T-cell (primary cell): ENCODE data around the gene SYP. TPM values are rescaled to one million over a fixed set of nuclear protein-coding genes. Genes with fewer than 3 reads are reported as not detected.

Source experiments
- ATAC-seq, 4 experiments: fragments of 200-7000 bp in 3 of 4; fragments of 150-1000 bp in 1 of 4; cut with Tn5 transposase; replicated peaks in 1 of 4; 1 replicate in 3 of 4; 2 replicates in 1 of 4; pipeline ENCODE4 v1.10.0; 2021; ENCODE audit warnings: moderate library complexity in 3 of 4, mild to moderate bottlenecking in 2 of 4, moderate number of reproducible peaks in 1 of 4
- CTCF ChIA-PET, 2 donors: fragments of 300-600 bp; sonication (Branson Sonifier 250); formaldehyde crosslinking; loops; one replicate each; lab custom pipeline; 2022; ENCODE audit warnings: antibody characterized with exemption in 2 of 2; lab: Charles Lee
- POLR2A ChIA-PET, 2 donors: fragments of 300-600 bp; sonication (Branson Sonifier 250); formaldehyde crosslinking; loops; one replicate each; lab custom pipeline; 2022; ENCODE audit warnings: antibody characterized with exemption in 2 of 2; lab: Charles Lee
- DNase-seq, 35 experiments: peaks; one replicate each; pipeline versions ENCODE4 v3.0.0 to v3.0.0-alpha.2; 2013 to 2023
- H3K27ac ChIP-seq: one replicate; pipeline ENCODE4 v1.5.1; 2013; ENCODE audit warnings: low read length
- H3K27me3 ChIP-seq, 2 experiments: replicated peaks in 1 of 2; 1 replicate in 1 of 2; 2 replicates in 1 of 2; pipeline versions ENCODE4 v1.6.1 to v1.7.0; 2013; ENCODE audit warnings: low read length in 1 of 2, mixed read lengths in 1 of 2; ENCODE audit not compliant: control insufficient read depth in 2 of 2, insufficient read depth in 2 of 2; ENCODE audit errors: extremely low read depth in 1 of 2
- H3K36me3 ChIP-seq, 2 donors: 1 replicate in 1 of 2; 2 replicates in 1 of 2; pipeline versions ENCODE4 v1.6.1 to v1.7.0; 2013; ENCODE audit warnings: low read length in 1 of 2; ENCODE audit not compliant: control insufficient read depth in 2 of 2, insufficient read depth in 1 of 2; ENCODE audit errors: extremely low read depth in 1 of 2
- H3K4me1 ChIP-seq, 2 experiments: 1 replicate in 1 of 2; 2 replicates in 1 of 2; pipeline versions ENCODE4 v1.6.1 to v1.7.0; 2013; ENCODE audit warnings: low read length in 2 of 2, mixed read lengths in 1 of 2; ENCODE audit not compliant: insufficient read depth in 2 of 2, control insufficient read depth in 1 of 2; ENCODE audit errors: extremely low read depth in 1 of 2
- H3K4me3 ChIP-seq, 2 donors: 1 replicate in 1 of 2; 2 replicates in 1 of 2; pipeline versions ENCODE4 v1.5.1 to v1.7.0; 2013; ENCODE audit warnings: mild to moderate bottlenecking in 2 of 2, low read length in 1 of 2, moderate library complexity in 1 of 2; ENCODE audit not compliant: control insufficient read depth in 1 of 2; ENCODE audit errors: extremely low read depth in 1 of 2
- H3K9me3 ChIP-seq: 2 replicates; pipeline ENCODE4 v1.7.0; 2013
- H3K27ac Mint-ChIP-seq, 2 donors: one replicate each; pipeline ENCODE4 v1.8.0; 2020 to 2021; ENCODE audit warnings: mild to moderate bottlenecking in 2 of 2, mixed read lengths in 2 of 2
- H3K27me3 Mint-ChIP-seq, 2 donors: one replicate each; pipeline ENCODE4 v1.8.0; 2021 to 2022; ENCODE audit warnings: mixed read lengths in 2 of 2
- H3K36me3 Mint-ChIP-seq: one replicate; pipeline ENCODE4 v1.8.0; 2021; ENCODE audit warnings: mixed read lengths
- H3K4me1 Mint-ChIP-seq, 3 donors: one replicate each; pipeline ENCODE4 v1.8.0; 2020 to 2022; ENCODE audit warnings: mixed read lengths in 3 of 3, mild to moderate bottlenecking in 1 of 3
- H3K4me3 Mint-ChIP-seq, 3 donors: one replicate each; pipeline ENCODE4 v1.8.0; 2020 to 2022; ENCODE audit warnings: mild to moderate bottlenecking in 3 of 3, mixed read lengths in 3 of 3, moderate library complexity in 3 of 3
- H3K9me3 Mint-ChIP-seq, 3 donors: one replicate each; pipeline ENCODE4 v1.8.0; 2020 to 2022; ENCODE audit warnings: mixed read lengths in 3 of 3
- WGBS: methylation state at CpG from one replicate; pipeline ENCODE4 v1.1.5; 2013; ENCODE audit warnings: missing lambda C conversion rate; ENCODE audit not compliant: insufficient coverage; 5-methylcytosine and 5-hydroxymethylcytosine counted together
- total RNA-seq, 35 experiments: library from RNA in 6 of 35; stranded (reverse) in 6 of 35; fragments of 120-200 nt in 1 of 35; gene quantifications; one replicate each; pipeline versions ENCODE4 v1.2.1 to v1.2.4 and lab custom pipeline; 2013 to 2026

The SYP gene
- total RNA-seq, 5 donors from 2014 or later (not counting 1 experiment from before 2014, with no cell fraction given): 0.53 to 0.89 (median 0.70) TPM

DNA sequence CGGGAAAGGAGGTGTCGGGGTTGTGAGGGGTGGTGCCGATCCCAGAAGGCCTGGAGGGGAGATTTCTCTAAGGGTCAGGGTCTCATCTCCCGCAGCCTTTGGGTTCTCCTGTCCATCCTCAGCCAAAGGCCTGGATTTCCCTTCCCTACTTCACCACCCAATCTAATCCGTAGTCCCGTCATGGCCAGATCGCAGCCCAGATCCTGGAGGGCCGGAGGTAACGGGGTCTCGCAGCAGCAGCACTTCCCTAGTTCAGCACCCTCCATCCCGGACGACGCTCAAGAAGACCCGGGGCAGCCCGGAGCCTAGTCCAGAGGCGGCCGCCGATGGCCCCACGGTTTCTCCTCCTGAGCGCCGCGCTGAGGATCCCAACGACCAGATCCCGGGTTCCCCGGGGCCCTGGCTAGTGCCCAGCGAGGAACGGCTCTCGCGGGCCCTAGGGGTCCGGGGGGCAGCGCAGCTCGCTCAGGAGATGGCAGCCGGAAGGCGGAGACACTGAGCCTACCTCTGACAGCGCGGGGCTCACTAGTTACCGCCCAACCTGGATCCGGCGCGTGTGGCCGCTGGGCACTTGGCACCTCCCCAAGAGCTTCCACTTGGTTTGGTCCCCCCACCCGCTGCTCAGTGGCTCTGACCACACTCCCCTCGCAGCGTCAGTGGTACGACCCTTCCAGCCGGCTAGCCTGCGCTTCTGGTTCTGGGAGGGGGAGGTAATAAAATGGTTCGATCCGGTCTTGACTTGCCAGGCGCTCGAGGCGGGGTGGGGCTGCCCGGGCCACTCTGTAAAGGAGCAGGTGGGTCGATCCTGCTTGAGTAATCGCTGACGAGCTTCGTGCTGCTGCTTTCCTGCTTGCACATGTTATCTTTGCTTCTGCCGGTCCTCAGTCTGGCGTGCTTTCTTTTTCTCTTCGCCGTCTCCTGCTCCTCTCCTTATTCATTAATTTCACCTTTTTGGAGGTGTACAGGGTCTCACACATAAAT is 33.8 kb downstream of the SYP start:
- 6% methylated on average over 25 of the region's 61 CpGs for WGBS
- H3K27me3 ChIP-seq: no peaks in the 10 kb centered on the region
- Mint-ChIP-seq H3K27me3 (no peaks in the 10 kb centered on the region), H3K4me1 (peaks cover 29 to 35% (median 34%) of the 10 kb centered on the region in 3 donors), H3K27ac (peak overlapping the region; percentile 93 to 97), H3K36me3 (no peaks in the 10 kb centered on the region), H3K9me3 (no peaks in the 10 kb centered on the region), H3K4me3 (peak overlapping the region; percentile 72 to 86 (median 72))
- peak overlapping the region; percentile 42 to 46 for H3K4me3 ChIP-seq
- H3K9me3 ChIP-seq: no peaks in the 10 kb centered on the region
- peak overlapping the region; percentile 86 for H3K27ac ChIP-seq
- no peaks in the 10 kb centered on the region for H3K36me3 ChIP-seq
- POLR2A ChIA-PET: interaction anchor here in 1 of 2 donors (0.7 to 1.7 kb wide), 2 partner anchors 25 to 103 kb away, joined by 4 to 6 read pairs; partner anchors contain the start of gene PPP1R3F
- DNase-seq: peak; percentile 33 to 79 (median 66)
- peak; percentile 61 to 71 (median 63) for ATAC-seq
- CTCF ChIA-PET: interaction anchor here in 1 of 2 donors (0.9 to 2.3 kb wide), 3 partner anchors 11 to 27 kb away, joined by 3 to 18 read pairs (median 10); no protein-coding TSS in a partner anchor
- peaks cover 7 to 49% of the 10 kb centered on the region in 2 experiments for H3K4me1 ChIP-seq

DNA sequence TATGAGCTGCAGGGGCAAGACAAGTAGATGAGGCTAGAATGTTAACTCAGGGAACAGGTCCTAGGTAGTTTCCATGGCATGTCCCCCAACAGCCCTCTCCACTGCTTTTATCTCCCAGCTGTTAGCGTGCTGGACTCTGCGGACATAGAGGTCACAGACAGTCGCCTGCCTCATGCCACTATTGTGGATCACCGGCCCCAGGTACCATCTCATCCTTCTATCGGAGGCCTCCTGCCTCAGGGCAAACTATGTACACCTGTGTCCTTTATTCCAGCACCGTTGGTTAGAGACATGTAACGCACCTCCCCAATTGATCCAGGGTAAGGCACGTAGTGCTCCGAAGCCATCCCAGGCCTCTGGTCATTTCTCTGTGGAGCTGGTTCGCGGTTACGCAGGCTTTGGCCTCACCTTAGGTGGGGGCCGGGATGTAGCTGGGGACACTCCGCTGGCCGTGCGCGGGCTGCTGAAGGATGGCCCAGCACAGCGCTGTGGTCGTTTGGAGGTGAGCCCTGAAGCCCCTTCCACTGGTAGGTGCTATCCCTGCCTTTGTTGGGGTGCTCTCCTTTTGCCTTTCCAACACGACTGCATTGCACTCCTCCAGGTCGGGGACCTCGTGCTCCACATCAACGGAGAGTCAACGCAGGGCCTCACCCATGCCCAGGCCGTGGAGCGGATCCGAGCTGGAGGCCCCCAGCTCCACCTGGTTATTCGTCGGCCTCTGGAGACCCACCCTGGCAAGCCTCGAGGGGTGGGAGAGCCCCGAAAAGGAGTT is 35.2 kb downstream of the SYP start:
- Mint-ChIP-seq H3K9me3 (no peaks in the 10 kb centered on the region), H3K27ac (peak overlapping the region; percentile 83 to 92), H3K4me1 (peaks cover 29 to 35% (median 34%) of the 10 kb centered on the region in 3 donors), H3K36me3 (no peaks in the 10 kb centered on the region), H3K4me3 (peak overlapping the region; percentile 71 to 80 (median 72)), H3K27me3 (no peaks in the 10 kb centered on the region)
- Histone ChIP-seq H3K4me3 (no peak overlapping the region), H3K36me3 (no peaks in the 10 kb centered on the region), H3K9me3 (no peaks in the 10 kb centered on the region), H3K27ac (no peak overlapping the region), H3K4me1 (peaks cover 7 to 49% of the 10 kb centered on the region in 2 experiments), H3K27me3 (no peaks in the 10 kb centered on the region)
- ATAC-seq (no peak), DNase-seq (no peak)
- ChIA-PET CTCF (interaction anchor here in 1 of 2 donors (0.6 kb wide), 1 partner anchor 21 kb away, joined by 4 read pairs; the partner anchor contains the start of gene PRICKLE3), POLR2A (no interaction called here)
- WGBS: 96% methylated on average over 15 of the region's 31 CpGs

DNA sequence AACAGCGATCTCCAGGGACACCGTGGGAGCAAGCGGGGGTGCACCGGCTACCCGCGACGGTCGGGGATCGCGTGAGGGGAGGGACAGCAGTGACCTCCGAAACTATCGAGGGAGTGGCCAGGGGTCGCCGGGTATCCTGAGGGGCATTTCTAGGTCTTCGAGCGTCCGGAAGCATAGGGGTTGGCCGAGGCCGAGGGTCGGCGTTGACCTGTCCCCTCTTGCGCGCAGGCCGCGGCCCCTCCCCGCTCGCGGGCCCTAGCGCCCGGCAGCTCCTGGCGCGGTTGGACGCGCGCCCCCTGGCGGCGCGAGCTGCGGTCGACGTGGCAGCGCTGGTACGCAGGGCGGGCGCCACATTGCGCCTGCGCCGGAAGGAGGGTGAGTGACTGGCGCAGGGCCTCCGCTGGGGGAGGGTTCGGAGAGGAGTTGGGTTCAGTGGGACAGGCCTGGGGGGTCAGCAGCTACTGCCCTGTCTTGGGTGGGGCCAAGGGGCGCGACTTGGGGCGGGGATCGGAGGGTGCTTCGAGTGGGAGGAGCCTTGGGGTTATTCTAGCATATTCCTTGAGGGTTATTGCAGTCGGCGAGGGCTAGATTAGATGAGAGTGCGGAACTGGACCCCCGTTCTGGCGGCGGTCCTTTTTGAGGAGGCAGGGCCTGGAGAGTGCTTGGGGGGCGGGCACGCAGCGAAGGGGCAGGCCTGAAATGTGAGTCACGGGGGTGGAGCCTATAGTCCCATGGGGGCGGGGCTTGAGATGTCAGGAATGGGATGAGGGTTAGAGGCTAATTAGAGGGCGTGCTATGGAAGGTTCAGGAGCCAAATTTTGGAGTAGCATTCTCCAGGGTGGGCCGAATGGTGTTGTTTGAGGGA is 36.2 kb downstream of the SYP start:
- H3K4me3 ChIP-seq: peak overlapping the region; percentile 29 to 44
- Mint-ChIP-seq H3K36me3 (no peaks in the 10 kb centered on the region), H3K27ac (peak overlapping the region; percentile 83 to 92), H3K4me1 (peaks cover 29 to 30% (median 30%) of the 10 kb centered on the region in 3 donors), H3K27me3 (no peaks in the 10 kb centered on the region), H3K4me3 (peak overlapping the region; percentile 71 to 80 (median 72)), H3K9me3 (no peaks in the 10 kb centered on the region)
- peak overlapping the region; percentile 83 for H3K27ac ChIP-seq
- no peaks in the 10 kb centered on the region for H3K27me3 ChIP-seq
- CTCF ChIA-PET: interaction anchor here in 1 of 2 donors (0.6 to 1.1 kb wide), 2 partner anchors 26 to 27 kb away, joined by 3 to 5 read pairs; no protein-coding TSS in a partner anchor
- ATAC-seq: peak; percentile 66 to 75 (median 68)
- peak; percentile 63 to 91 (median 75) for DNase-seq
- POLR2A ChIA-PET: no interaction called here
- 1% methylated on average over 53 of the region's 69 CpGs for WGBS
- no peaks in the 10 kb centered on the region for H3K36me3 ChIP-seq
- peaks cover 7 to 49% of the 10 kb centered on the region in 2 experiments for H3K4me1 ChIP-seq
- H3K9me3 ChIP-seq: no peaks in the 10 kb centered on the region

DNA sequence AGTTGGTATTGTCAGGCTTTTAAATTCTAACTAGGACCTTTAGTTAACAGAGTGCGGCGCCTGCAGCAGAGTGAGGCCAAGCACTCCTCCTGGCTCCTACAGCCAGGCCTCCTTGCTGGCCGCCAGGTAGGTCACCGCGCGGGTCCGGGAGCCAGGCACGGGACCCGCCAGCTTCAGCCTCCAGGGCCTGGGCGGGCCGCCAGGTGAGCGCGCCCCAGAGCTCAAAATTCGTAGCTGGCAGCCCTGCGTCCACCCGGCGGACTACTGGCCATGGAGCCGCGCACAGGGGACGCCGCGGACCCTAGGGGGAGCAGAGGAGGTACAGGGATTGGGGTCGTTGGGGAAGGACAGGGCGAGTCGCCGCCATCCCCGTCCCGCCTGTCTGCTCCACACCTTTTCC is 37.4 kb downstream of the SYP start, which contains the start of gene MAGIX:
Gene MAGIX (plus strand): TSS at position 139 of the 400 bp plus-strand sequence. CDS start 132 bp downstream, at position 271.
- H3K9me3 Mint-ChIP-seq: no peaks in the 10 kb centered on the region
- ATAC-seq (no peak), DNase-seq (no peak)
- H3K36me3 Mint-ChIP-seq: no peaks in the 10 kb centered on the region
- H3K36me3 ChIP-seq: no peaks in the 10 kb centered on the region
- H3K4me3 Mint-ChIP-seq: peak within 1 kb of the TSS; percentile 63 to 72 (median 64)
- H3K4me1 Mint-ChIP-seq: peaks cover 25 to 26% (median 26%) of the 10 kb centered on the region in 3 donors
- H3K9me3 ChIP-seq: no peaks in the 10 kb centered on the region
- peaks cover 6 to 40% of the 10 kb centered on the region in 2 experiments for H3K4me1 ChIP-seq
- peak within 1 kb of the TSS; percentile 29 to 42 for H3K4me3 ChIP-seq
- H3K27ac ChIP-seq: no peak within 1 kb of the TSS
- ChIA-PET CTCF (no interaction called here), POLR2A (no interaction called here)
- no peaks in the 10 kb centered on the region for H3K27me3 ChIP-seq
- 93% methylated on average over 2 of the region's 28 CpGs for WGBS
- H3K27me3 Mint-ChIP-seq: no peaks in the 10 kb centered on the region
- peak within 1 kb of the TSS; percentile 31 to 39 for H3K27ac Mint-ChIP-seq

DNA sequence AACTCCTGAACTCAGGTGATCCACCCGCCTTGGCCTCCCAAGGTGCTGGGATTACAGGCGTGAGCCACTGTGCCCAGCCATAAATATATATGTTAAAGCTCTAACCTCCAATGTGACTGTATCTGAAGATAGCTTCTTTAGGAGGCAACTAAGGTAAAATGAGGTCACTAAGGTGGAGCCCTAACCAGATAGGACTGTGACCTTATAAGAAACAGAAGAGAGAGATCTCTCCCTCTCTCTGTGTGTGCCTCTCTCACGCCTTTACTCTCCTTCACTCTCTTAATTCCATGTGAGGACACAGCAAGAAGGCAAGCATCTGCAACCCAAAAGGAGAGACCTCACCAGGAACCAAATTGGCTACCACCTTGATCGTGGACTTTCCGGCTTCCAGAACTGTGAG is 38.4 kb downstream of the SYP start:
- Histone ChIP-seq H3K27ac (no peak overlapping the region), H3K36me3 (no peaks in the 10 kb centered on the region), H3K4me1 (peaks cover 0 to 31% of the 10 kb centered on the region in 2 experiments), H3K27me3 (no peaks in the 10 kb centered on the region), H3K9me3 (no peaks in the 10 kb centered on the region), H3K4me3 (no peak overlapping the region)
- no peak for ATAC-seq
- H3K9me3 Mint-ChIP-seq: no peaks in the 10 kb centered on the region
- ChIA-PET CTCF (interaction anchor here in 1 of 2 donors (0.7 kb wide), 1 partner anchor 462 kb away, joined by 4 read pairs; no protein-coding TSS in a partner anchor), POLR2A (no interaction called here)
- H3K4me1 Mint-ChIP-seq: peaks cover 15 to 21% (median 18%) of the 10 kb centered on the region in 3 donors
- H3K4me3 Mint-ChIP-seq: no peak overlapping the region
- DNase-seq: no peak
- no peaks in the 10 kb centered on the region for H3K36me3 Mint-ChIP-seq
- peak overlapping the region in 1 of 2 donors; percentile 31 for H3K27ac Mint-ChIP-seq
- WGBS: no CpG with 5 or more reads among the region's 5 CpGs
- H3K27me3 Mint-ChIP-seq: no peaks in the 10 kb centered on the region
